OCI-LY1 (cell line): Measurements from ENCODE around the gene ATXN3L.

Experiments used
- H2AFZ ChIP-seq: fragments of 200-600 bp; sonication (generic), shearing (Covaris generic); 2 replicates; pipeline ENCODE4 v1.6.0; 2014; ENCODE audit warnings: antibody characterized with exemption, mild to moderate bottlenecking, low read length
- H3F3A ChIP-seq: fragments of 200-600 bp; sonication (generic), shearing (Covaris generic); 2 replicates; pipeline ENCODE4 v1.6.0; 2014; ENCODE audit warnings: mild to moderate bottlenecking, antibody characterized with exemption, low read length, moderate library complexity; ENCODE audit not compliant: insufficient read depth
- H3K27ac ChIP-seq: fragments of 200-600 bp; sonication (generic); 2 replicates; pipeline ENCODE4 v1.5.1; 2014; ENCODE audit warnings: low read length, mixed run types, mild to moderate bottlenecking, low read depth; ENCODE audit not compliant: poor library complexity, severe bottlenecking
- H3K27me3 ChIP-seq: fragments of 200-600 bp; sonication (generic); 2 replicates; pipeline ENCODE4 v1.6.0; 2014; ENCODE audit warnings: antibody characterized with exemption, mild to moderate bottlenecking, low read length, moderate library complexity; ENCODE audit not compliant: insufficient read depth
- H3K36me3 ChIP-seq: fragments of 200-600 bp; sonication (generic); 2 replicates; pipeline ENCODE4 v1.6.1; 2014; ENCODE audit warnings: mild to moderate bottlenecking, antibody characterized with exemption, low read length, moderate library complexity, mixed read lengths; ENCODE audit not compliant: insufficient read depth
- H3K4me1 ChIP-seq: fragments of 200-600 bp; sonication (generic); 2 replicates; pipeline ENCODE4 v1.5.1; 2014; ENCODE audit warnings: mild to moderate bottlenecking, low read length, moderate library complexity; ENCODE audit not compliant: insufficient read depth, severe bottlenecking
- H3K4me2 ChIP-seq: fragments of 200-600 bp; sonication (generic), shearing (Covaris generic); 2 replicates; pipeline ENCODE4 v1.6.1; 2014; ENCODE audit warnings: low read length
- H3K4me3 ChIP-seq: fragments of 200-600 bp; sonication (generic); 2 replicates; pipeline ENCODE4 v1.5.1; 2014; ENCODE audit warnings: low read length, low read depth, mild to moderate bottlenecking, mixed read lengths; ENCODE audit not compliant: poor library complexity, severe bottlenecking
- H3K79me2 ChIP-seq: fragments of 200-600 bp; shearing (Covaris generic); 2 replicates; pipeline ENCODE4 v1.6.1; 2016; ENCODE audit warnings: mixed run types, low read length, mixed read lengths; ENCODE audit not compliant: insufficient read depth
- H3K9ac ChIP-seq: fragments of 200-600 bp; sonication (generic), shearing (Covaris generic); 2 replicates; pipeline ENCODE4 v1.6.1; 2014; ENCODE audit warnings: mild to moderate bottlenecking, low read length, mixed read lengths
- H3K9me2 ChIP-seq: fragments of 200-600 bp; sonication (generic), shearing (Covaris generic); 2 replicates; pipeline ENCODE4 v1.6.1; 2014; ENCODE audit warnings: low read depth, mild to moderate bottlenecking, low read length, mixed read lengths
- H3K9me3 ChIP-seq: fragments of 200-600 bp; shearing (Covaris generic); 2 replicates; pipeline ENCODE4 v1.6.1; 2014; ENCODE audit warnings: low read length, mixed read lengths
- H4K20me1 ChIP-seq: fragments of 200-600 bp; sonication (generic), shearing (Covaris generic); 2 replicates; pipeline ENCODE4 v1.6.0; 2016; ENCODE audit warnings: mild to moderate bottlenecking, low read length; ENCODE audit not compliant: insufficient read depth
- CTCF ChIP-seq: fragments of 200-600 bp; sonication (generic), shearing (Covaris generic); IDR thresholded peaks from 2 replicates; pipeline ENCODE4 v1.5.1; 2017; ENCODE audit warnings: mild to moderate bottlenecking, antibody characterized with exemption, low read length, moderate library complexity, mixed read lengths
- EZH2 ChIP-seq: fragments of 200-600 bp; sonication (generic), shearing (Covaris generic); IDR thresholded peaks from 2 replicates; pipeline ENCODE4 v1.8.0; 2017; ENCODE audit warnings: borderline replicate concordance, mixed run types, mild to moderate bottlenecking, antibody characterized with exemption, low read length, moderate library complexity, mixed read lengths

ATXN3L gene

DNA sequence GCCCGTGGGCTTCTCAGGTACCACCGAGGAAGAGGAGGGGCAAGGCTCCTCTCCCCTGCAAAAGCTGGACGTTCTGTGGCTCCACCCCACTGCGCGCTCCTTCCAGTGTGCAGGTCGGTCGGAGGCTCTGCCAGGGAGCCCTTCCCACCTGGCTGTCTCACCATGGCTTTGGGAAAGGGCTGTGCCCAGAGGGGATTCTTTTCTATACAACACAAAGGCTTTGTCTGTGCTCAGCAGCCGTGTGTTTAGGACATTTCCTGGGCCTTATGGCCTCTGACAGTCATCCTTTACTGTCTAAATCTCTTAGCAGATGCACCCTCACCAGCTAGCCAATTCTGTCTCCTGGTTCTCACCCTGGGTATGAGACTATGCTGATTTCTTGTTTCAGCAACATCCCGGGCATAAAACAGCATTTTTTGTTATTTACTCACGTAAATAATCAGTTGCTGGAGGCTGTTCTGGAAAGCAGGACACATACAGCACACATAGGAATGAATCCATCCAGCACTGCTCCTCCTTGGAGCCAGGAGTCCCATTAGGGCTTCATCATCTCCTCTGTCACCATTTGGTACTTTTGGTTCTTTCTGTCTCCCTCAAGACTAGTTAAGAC lies 20.4 kb upstream of the ATXN3L start:
- H3K4me1 ChIP-seq: peaks cover 41% of the 10 kb centered on the region
- H3K36me3 ChIP-seq: no peaks in the 10 kb centered on the region
- no peaks in the 10 kb centered on the region for H4K20me1 ChIP-seq
- H3K9me3 ChIP-seq: no peaks in the 10 kb centered on the region
- H2AFZ ChIP-seq: peak overlapping the region; percentile 67
- H3K27ac ChIP-seq: peak overlapping the region; percentile 38
- no peaks in the 10 kb centered on the region for H3K9me2 ChIP-seq
- peak overlapping the region; percentile 26; the same call in 1 of the 2 replicates for H3K9ac ChIP-seq
- no peaks in the 10 kb centered on the region for H3F3A ChIP-seq
- peak overlapping the region; percentile 23; the same call in 1 of the 2 replicates for H3K4me2 ChIP-seq
- H3K27me3 ChIP-seq: no peaks in the 10 kb centered on the region
- H3K79me2 ChIP-seq: no peaks in the 10 kb centered on the region
- H3K4me3 ChIP-seq: no peak overlapping the region
- no peak for TF ChIP-seq CTCF
- no peak for TF ChIP-seq EZH2

GRCh38 chrX:13339607-13340006 lies 19.8 kb upstream of the ATXN3L start:
- Histone ChIP-seq H3K9me2 (no peaks in the 10 kb centered on the region), H3K4me2 (0 out of 2 replicates have a peak overlapping the region, but pooled peaks have one; percentile 23), H3K79me2 (no peaks in the 10 kb centered on the region), H3F3A (no peaks in the 10 kb centered on the region), H3K4me1 (peaks cover 34% of the 10 kb centered on the region), H3K4me3 (no peak overlapping the region), H4K20me1 (no peaks in the 10 kb centered on the region), H3K9me3 (no peaks in the 10 kb centered on the region), H3K36me3 (no peaks in the 10 kb centered on the region), H2AFZ (no peak overlapping the region), H3K27me3 (no peaks in the 10 kb centered on the region), H3K27ac (peak overlapping the region; percentile 38), H3K9ac (no peak overlapping the region)
- TF ChIP-seq CTCF: no peak
- TF ChIP-seq EZH2: no peak

DNA sequence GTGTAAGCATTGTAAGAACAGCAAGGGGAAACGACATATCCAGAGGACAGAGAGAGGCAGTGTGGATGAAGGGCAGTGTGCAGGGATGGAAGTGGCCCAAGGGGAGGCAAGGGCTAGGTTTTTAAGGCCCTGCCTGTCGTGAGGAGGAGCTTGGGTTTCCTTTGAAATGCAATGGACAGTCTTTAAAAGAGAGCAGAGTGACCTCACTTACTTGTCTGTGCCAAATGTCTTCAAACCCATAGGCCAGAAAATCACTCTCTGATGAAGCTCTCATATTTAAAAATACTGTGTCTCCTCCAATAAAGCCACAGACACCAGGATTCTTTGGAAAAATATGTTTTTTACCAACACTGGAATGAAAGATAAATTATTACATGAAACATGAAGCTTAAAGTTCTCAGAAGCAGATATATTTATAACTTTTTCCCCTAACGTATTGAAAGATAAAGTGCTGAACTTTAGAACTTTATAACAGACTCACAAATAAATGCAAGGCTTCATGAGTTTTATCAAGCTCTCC lies 19.2 kb upstream of the ATXN3L start:
- Histone ChIP-seq H3K4me1 (peaks cover 28% of the 10 kb centered on the region), H3K79me2 (no peaks in the 10 kb centered on the region), H3K4me2 (no peak overlapping the region), H3K27ac (peak overlapping the region; percentile 38), H3F3A (no peaks in the 10 kb centered on the region), H3K9me2 (no peaks in the 10 kb centered on the region), H3K36me3 (no peaks in the 10 kb centered on the region), H4K20me1 (no peaks in the 10 kb centered on the region), H3K4me3 (no peak overlapping the region), H3K9me3 (no peaks in the 10 kb centered on the region), H3K27me3 (no peaks in the 10 kb centered on the region), H3K9ac (no peak overlapping the region), H2AFZ (no peak overlapping the region)
- TF ChIP-seq CTCF (no peak), EZH2 (no peak)
